Stimulated activated CD8-positive, alpha-beta memory T cell treated with anti-CD3 and anti-CD28 coated beads, Interleukin-4, amount 100 ng/mL, for 24 hours (primary cell): Measurements from ENCODE around the gene NUDCD2.

Source experiments
- DNase-seq: peaks from one replicate; pipeline ENCODE4 v3.0.0-alpha.2; 2020; ENCODE audit warnings: low read depth

The NUDCD2 gene

GRCh38 chr5:163459819-163460561 lies at the start of gene NUDCD2:
TSS of gene NUDCD2 (minus strand) at chr5:163460102. CDS start at chr5:163460050, 52 bp downstream.
- DNase-seq, result peak; percentile 88

GRCh38 chr5:163509291-163509951 lies 49.5 kb upstream of the NUDCD2 start:
- DNase-seq, result no peak

- DNase-seq, result no peak
Observed at GRCh38 chr5:163508753-163509152, 48.9 kb upstream of the NUDCD2 start.

- DNase-seq, result no peak
Observed at GRCh38 chr5:163506726-163507125, 46.8 kb upstream of the NUDCD2 start.

- no peak for DNase-seq
Observed at GRCh38 chr5:163506095-163506457, 46.2 kb upstream of the NUDCD2 start.

- peak; percentile 94 for DNase-seq
Observed at GRCh38 chr5:163505368-163506094, 45.6 kb upstream of the NUDCD2 start, which contains the start of gene MAT2B. TSS of gene MAT2B (plus strand) at chr5:163505619. CDS start at chr5:163505687, 68 bp downstream.

- DNase-seq, result no peak
Observed at GRCh38 chr5:163505049-163505367, 45.1 kb upstream of the NUDCD2 start.

- DNase-seq, result peak; percentile 15
Observed at GRCh38 chr5:163504079-163504931, 44.4 kb upstream of the NUDCD2 start.

- peak; percentile 7 for DNase-seq
Observed at GRCh38 chr5:163503106-163504078, 43.5 kb upstream of the NUDCD2 start.

- no peak for DNase-seq
Observed at GRCh38 chr5:163502521-163502920, 42.6 kb upstream of the NUDCD2 start.

- DNase-seq, result no peak
Observed at GRCh38 chr5:163498886-163499285, 39.0 kb upstream of the NUDCD2 start.

- DNase-seq, result no peak
Observed at GRCh38 chr5:163497315-163497714, 37.4 kb upstream of the NUDCD2 start.

GRCh38 chr5:163496286-163496685 lies 36.4 kb upstream of the NUDCD2 start:
- DNase-seq, result no peak

- no peak for DNase-seq
Observed at GRCh38 chr5:163489745-163490075, 29.8 kb upstream of the NUDCD2 start.

- DNase-seq, result no peak
Observed at GRCh38 chr5:163489055-163489744, 29.3 kb upstream of the NUDCD2 start.

GRCh38 chr5:163478982-163479271 lies 19.0 kb upstream of the NUDCD2 start:
- DNase-seq, result no peak

- no peak for DNase-seq
Observed at GRCh38 chr5:163478126-163478981, 18.5 kb upstream of the NUDCD2 start.

GRCh38 chr5:163475411-163475810 lies 15.5 kb upstream of the NUDCD2 start:
- no peak for DNase-seq

GRCh38 chr5:163473635-163474243 lies 13.8 kb upstream of the NUDCD2 start:
- DNase-seq, result no peak
